ENCODE measurements around the gene LCN15. TPM values are rescaled to one million over a fixed set of nuclear protein-coding genes. Genes with fewer than 3 reads are reported as not detected.
"Not testable (repeated sequence)": the region's sequence is repeated elsewhere in the genome, so short reads cannot be mapped to it uniquely, and the experiment has no call there.

Gene LCN15
- total RNA-seq, 1 donor from 2014 or later: 1.3 TPM

DNA sequence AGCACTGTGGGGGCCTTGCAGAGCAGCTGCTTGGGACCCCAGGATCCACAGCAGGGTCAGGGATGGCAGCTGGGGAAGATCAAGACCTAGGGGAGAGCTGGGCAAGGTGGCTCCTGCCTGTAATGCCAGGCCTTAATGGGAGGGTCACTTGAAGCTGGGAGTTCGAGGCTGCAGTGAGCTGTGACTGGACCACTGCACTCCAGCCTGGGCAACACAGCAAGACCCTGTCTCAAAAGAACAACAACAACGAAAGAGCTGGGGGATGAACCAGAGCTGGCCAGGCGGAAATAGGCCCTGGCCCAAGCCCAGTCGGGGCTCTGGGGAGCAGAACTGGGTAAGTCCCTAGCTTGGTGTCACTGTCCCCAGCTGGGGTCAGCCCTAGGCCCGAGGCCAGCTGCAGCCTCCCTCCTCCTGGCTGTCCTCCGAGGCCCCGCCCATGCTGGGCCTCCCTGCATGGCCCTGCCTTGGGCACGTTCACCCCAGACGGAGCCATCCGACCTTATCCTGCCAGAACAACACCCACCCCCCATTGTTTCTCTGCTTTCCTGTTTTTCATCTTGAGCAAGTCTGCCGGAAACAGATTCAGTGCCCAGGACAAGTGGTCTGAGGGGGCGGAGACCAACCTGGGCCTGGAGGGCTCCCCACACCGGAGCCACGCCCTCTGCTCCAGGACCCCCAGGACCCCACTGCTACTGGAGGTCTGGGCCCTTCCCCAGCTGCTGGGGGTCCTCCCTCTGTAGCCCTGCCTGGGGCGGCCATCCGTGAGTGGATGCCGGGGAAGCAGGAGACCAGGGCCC lies 50.0 kb downstream of the LCN15 start:
- Mint-ChIP-seq H3K27me3 (ENCODE audit: low read depth) (no peaks in the 10 kb centered on the region), H3K9me3 (no peaks in the 10 kb centered on the region), H3K36me3 (peaks cover 4% of the 10 kb centered on the region), H3K27ac (no peak overlapping the region), H3K4me3 (peak overlapping the region; percentile 70), H3K4me1 (peaks cover 10% of the 10 kb centered on the region)
- DNase-seq (ENCODE audit: low spot score in 2 of 2, unreplicated experiment in 2 of 2): no peak
- TF ChIP-seq, protein P1, sequence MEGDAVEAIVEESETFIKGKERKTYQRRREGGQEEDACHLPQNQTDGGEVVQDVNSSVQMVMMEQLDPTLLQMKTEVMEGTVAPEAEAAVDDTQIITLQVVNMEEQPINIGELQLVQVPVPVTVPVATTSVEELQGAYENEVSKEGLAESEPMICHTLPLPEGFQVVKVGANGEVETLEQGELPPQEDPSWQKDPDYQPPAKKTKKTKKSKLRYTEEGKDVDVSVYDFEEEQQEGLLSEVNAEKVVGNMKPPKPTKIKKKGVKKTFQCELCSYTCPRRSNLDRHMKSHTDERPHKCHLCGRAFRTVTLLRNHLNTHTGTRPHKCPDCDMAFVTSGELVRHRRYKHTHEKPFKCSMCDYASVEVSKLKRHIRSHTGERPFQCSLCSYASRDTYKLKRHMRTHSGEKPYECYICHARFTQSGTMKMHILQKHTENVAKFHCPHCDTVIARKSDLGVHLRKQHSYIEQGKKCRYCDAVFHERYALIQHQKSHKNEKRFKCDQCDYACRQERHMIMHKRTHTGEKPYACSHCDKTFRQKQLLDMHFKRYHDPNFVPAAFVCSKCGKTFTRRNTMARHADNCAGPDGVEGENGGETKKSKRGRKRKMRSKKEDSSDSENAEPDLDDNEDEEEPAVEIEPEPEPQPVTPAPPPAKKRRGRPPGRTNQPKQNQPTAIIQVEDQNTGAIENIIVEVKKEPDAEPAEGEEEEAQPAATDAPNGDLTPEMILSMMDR (IDR thresholded peaks at IDR 0.05; ENCODE audit: unreplicated experiment): no peak

DNA sequence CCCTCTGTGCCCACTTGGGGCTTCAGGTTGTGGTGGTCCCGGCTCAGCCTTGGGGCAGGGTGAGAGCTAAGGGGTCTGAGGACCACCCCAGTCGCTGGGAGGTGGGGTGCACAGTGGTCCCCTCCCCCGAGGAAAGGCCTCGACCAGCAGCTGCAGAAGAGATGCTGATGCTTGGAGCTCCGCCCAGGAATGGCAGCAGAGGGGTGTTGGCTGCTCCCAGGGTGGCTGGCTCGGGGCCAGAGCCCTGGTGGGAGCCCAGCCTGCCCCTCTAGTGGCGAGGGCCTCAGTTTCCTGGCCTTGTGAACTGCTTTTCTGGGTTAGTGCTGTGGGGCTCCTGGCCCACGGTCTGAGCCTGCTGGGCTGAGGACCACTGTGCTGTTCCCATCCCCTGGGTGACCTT lies 50.8 kb downstream of the LCN15 start:
- Mint-ChIP-seq H3K9me3 (no peaks in the 10 kb centered on the region), H3K4me3 (peak overlapping the region; percentile 70), H3K27ac (no peak overlapping the region), H3K27me3 (ENCODE audit: low read depth) (no peaks in the 10 kb centered on the region), H3K4me1 (peaks cover 10% of the 10 kb centered on the region), H3K36me3 (peaks cover 4% of the 10 kb centered on the region)
- DNase-seq (ENCODE audit: low spot score in 2 of 2, unreplicated experiment in 2 of 2): no peak
- TF ChIP-seq, protein P1 (IDR thresholded peaks at IDR 0.05; ENCODE audit: unreplicated experiment): no peak

DNA sequence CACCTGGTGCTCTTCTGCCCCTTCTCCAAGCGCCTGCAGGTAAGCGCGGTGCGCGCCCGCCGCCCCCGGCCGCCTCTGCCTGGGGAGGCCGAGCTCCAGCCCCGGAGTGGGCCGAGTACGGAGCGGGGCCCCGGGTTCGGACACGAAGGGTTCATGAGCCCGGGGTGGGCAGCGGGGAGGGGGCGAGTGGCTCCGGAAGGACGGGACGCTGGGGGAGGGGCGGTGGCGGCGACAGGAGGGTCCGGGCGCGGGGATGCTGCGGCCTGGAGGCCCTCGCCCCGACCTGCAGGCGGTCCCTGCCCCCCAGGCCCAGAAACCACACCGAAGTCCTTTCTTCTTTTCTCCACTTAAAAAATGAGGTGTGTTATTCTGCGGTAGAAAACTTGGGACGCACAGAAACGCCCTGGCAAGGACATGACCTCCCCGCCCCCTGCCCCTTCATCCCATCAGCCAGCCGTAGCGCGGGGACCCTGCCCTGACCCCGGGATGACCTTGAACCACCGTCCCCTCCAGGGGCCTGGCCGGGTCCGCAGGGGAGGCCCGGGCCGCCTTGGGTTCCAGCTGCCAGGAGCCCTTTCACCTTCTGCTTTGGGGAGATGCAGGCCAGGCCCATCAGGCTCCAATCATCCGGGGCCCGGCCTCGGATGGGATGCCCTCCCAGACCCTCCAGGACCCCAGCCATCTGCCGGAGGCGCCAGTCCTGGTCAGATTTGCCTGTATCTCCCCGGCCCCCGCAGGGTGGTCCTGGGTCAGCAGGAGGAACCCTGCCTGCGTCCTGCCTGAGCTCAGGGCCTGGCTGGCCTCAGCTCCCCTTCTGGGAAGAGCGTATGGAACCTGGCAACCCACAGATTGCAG lies 51.4 kb downstream of the LCN15 start:
- Mint-ChIP-seq H3K36me3 (peaks cover 4% of the 10 kb centered on the region), H3K9me3 (no peaks in the 10 kb centered on the region), H3K4me3 (peak overlapping the region; percentile 70), H3K4me1 (peaks cover 10% of the 10 kb centered on the region), H3K27ac (no peak overlapping the region), H3K27me3 (ENCODE audit: low read depth) (no peaks in the 10 kb centered on the region)
- TF ChIP-seq, protein P1 (IDR thresholded peaks at IDR 0.05; ENCODE audit: unreplicated experiment): no peak
- DNase-seq (ENCODE audit: low spot score in 2 of 2, unreplicated experiment in 2 of 2): peak in 1 of 2 experiments; percentile 54

DNA sequence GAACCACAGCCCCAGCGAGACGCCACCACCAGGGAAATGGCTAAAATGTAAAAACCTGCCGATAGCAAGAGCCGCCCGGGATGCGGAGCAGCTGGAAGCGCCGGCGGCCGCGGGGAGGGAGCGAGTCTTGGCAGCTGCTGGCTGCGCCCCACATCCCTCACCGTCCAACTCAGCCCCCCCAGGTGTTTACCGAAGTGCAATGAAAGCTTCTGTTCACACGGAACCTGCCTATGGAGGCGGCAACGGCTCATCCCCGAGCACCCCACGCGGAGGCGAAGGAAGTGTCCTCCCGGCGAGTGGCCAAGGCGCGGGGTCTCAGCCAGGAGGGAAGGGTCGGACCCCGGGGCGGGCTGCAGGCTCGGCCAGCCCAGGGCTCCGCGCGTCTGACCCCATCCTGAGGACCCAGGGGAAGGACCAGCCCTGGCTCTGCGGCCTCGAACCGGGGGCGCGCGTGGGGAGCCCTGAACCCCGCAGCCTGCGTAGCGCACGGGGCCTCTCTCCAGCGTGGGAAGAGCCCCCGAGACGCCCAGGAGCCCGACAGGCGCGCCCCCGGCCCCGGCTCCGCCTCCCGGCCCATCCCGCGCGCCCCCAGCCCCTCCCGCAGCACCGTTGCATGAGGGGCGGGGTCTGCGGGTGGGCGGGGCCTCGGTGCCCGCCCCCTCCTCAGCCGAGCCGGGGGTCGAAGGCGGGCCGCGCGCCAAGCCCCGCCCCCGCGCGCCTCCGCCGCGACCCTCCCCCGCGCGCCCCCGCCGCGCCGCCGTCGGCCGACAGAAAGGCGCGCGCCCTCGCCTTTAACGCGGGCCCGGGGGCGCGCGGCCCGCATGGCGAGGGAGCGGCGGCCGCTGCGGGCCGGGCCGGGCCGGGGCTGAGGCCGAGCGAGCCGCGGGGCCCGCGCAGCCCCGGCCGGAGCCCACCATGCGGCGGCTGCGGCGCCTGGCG lies 52.3 kb downstream of the LCN15 start, which contains the start of gene DIPK1B:
DIPK1B (plus strand) TSS at position 822 of the 939 bp plus-strand sequence; CDS start at position 916, 94 bp downstream.
- TF ChIP-seq, protein P1 (IDR thresholded peaks at IDR 0.05; ENCODE audit: unreplicated experiment): no peak
- Mint-ChIP-seq H3K4me3 (peak within 1 kb of the TSS; percentile 70), H3K27me3 (ENCODE audit: low read depth) (no peaks in the 10 kb centered on the region), H3K9me3 (no peaks in the 10 kb centered on the region), H3K36me3 (peaks cover 4% of the 10 kb centered on the region), H3K4me1 (peaks cover 10% of the 10 kb centered on the region), H3K27ac (no peak within 1 kb of the TSS)
- DNase-seq (ENCODE audit: low spot score in 2 of 2, unreplicated experiment in 2 of 2): peak in 1 of 2 experiments; percentile 69

DNA sequence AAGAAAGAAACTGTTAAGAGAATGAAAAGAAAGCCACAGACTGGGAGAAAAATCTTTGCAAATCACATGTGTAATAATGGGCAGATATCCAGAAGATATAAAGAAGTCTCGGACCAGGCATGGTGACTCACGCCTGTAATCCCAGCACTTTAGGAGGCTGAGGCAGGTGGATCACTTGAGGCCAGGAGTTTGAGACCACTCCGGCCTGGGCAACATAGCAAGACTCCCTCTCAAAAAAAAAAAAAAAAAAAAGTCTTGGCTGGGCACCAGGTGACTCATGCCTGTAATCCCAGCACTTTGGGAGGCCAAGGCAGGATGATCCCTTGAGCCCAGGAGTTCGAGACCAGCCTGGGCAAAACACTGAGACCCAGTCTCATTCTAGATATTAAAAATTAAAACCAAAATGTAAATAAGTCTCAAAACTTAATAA lies 53.1 kb downstream of the LCN15 start:
- Mint-ChIP-seq H3K4me1 (peaks cover 10% of the 10 kb centered on the region), H3K4me3 (peak overlapping the region; percentile 66)
- not testable (repeated sequence) for H3K36me3 Mint-ChIP-seq; H3K9me3 Mint-ChIP-seq; H3K27ac Mint-ChIP-seq; DNase-seq (ENCODE audit: low spot score in 2 of 2, unreplicated experiment in 2 of 2); H3K27me3 Mint-ChIP-seq (ENCODE audit: low read depth)
